Ecto neural progenitor cell (in vitro differentiated cells): ENCODE data around the gene DIO3.

Source experiments
- DNase-seq: peaks from one replicate; pipeline ENCODE4 v3.0.0-alpha.2; 2018; ENCODE audit warnings: low spot score

DIO3 gene

DNA sequence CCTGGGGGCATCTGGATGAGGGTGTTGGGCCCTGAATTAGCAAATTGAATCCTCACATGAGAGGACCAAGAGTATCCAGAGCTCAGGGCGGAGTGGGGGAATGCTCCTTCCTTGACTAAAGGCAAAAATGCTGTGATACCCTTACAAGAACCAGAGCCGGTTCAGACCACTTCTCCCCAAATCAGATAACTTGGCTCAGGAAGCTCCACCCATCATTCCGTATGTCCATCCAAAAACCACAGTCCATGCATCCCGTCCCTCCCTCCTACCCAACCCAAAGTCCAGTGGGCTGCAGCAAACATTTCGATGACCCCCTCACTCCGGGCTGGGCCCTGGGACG, 22.4 kb downstream of the DIO3 start:
- DNase-seq, result no peak

DNA sequence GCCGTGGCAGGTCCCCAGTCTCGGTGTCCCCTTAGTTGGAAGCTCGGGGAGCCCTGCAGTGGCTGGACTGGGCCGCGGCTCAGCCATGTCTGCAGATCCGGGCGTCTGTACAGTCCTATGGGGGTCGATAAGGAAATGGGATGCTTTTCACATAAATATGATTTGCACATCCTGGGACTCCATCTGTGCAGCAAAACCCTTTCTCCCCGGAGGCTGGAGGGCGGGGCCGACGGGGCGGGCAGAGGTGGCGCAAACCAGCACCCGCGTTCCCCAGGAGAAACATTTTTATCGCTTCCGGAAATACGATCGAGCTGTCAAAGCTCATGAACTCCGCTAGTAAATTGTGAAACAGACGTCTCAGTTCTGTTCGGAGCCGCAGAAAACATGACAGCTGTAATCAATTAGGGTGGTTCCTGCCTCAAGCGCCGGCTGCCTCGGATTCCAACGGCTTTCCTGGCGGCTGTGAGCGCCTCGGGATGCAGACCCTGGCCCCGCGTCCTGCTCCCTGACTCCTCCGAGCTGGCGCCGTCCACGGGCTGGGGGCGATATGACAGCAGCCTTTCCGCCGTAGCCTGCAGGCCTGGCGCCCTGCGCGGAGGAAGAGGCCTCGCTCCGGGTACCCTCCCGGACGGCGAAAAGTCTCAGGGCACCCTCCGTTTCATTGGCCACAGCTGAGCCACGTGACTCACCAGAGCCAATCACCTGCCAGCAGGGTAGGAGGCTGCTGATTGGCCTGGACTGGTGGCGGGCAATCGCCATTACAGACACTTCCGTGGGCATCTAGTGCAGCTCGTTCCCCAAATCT, 23.0 kb downstream of the DIO3 start:
- no peak for DNase-seq

DNA sequence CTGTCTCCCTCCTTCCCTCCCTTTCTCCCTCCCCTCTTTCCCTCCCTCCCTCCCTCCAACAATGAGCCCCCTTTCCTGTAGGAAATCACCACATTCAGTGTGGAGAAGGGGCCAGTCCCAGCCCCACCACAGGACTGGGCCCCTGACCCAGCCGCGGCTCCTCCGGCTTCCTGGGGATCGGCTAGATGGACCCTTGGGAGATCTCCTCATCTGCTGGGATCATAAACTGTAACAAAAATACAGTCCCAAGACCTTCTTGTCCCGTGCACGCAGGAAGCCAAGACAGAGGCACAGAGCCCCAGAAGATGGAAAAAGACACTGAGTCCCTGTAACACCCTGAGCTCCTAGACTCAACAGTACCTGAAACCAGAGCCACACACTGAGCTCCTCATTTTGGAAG, 23.9 kb downstream of the DIO3 start:
- no peak for DNase-seq

DNA sequence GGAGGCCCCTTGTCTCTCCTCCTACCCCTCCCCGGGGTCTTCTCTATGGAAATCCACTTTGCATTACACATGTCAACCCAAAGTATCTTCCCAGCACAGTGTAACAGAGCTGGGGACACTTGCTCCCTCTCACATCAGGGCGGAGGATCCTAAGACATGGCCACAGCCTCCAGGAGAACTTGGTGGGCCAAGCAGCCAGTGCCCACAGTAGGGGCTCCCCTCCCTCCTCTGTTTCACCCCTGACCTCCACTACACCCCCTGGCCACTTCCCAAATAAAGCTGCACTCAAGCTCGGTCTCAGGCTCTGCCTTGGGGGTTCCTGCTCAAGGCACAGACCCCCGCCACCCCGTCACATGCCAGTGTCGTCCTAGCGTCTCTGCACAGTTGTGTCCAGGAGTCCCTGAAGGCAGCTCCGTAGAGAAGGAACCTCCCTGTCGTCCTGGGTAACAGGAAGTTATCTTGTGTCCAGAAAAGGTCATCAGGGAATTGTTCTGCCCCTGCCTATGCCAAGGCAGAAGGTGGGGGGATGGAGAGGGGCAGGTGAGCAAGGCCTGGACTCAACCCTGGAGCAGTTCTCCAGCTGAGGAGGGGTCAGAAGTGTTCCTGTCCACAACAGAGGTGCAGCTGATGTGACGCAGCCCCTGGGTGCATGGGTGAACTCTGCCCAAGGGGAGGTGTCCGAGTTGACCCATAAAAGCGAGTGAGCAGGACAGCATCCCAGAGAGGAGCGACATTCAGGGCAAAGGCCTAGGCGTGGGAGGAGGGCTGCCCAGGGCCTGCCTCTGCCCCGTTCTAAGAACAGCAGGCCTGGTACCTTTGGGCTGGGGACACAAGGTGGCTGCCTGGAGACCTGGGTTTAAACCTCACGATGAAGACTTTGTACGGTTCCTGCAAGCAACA, 25.5 kb downstream of the DIO3 start:
- DNase-seq, result no peak

DNA sequence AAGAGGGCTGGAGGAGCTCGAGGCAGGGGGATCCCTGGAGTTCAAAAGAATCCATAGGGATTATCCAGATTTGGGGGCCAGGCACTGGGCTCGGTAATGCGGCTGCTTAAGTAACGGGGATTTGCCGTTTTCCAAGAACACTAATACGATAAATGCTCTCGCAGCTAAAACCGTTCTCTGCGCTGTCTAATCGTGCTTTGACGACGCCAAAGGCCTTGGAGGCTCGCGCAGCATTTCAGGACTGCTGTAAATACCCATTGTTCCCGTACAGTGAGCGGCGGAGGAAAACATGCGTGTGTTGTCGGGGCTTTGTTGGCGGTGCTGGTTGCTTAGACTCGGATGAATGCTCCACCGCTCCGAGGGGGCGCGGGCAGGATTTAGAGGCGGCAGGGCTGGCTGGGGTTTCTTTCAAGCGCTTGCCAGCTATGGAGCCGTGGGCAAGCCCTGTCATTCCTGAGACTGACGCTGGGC, 26.2 kb downstream of the DIO3 start:
- peak; percentile 68 for DNase-seq

DNA sequence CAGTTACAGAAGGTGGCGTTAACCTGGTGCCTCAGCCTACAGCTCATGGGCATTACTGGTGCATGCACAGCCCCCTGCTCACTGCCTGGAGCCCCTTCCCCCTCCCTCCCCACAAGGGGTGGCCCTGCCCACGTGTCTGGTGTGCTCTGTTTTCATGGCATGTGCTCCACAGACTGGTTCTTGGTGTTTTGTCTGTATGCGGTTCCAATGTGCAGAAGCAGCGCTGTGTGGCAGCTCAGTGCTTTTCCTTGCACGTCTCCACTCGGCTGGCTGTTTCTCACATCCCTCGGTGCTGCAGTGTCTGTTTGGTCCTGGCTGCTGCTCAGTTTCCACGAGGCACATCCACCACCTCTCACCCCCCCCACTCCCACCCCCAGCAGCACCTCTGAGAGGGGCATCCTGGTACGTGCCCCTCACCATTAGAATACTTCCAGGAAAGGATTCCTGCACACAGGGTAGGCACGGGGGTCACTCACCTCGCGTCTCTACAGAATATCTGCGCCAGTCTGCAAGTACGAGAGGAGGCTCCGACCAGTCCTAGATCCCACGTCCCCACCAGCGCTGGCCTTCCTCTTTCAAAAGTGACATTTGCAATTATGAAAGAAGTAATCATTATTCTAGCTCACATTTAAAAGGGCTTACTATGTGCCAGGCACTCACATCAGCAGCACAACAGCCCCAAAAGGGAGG, 27.1 kb downstream of the DIO3 start:
- peak; percentile 37 for DNase-seq

DNA sequence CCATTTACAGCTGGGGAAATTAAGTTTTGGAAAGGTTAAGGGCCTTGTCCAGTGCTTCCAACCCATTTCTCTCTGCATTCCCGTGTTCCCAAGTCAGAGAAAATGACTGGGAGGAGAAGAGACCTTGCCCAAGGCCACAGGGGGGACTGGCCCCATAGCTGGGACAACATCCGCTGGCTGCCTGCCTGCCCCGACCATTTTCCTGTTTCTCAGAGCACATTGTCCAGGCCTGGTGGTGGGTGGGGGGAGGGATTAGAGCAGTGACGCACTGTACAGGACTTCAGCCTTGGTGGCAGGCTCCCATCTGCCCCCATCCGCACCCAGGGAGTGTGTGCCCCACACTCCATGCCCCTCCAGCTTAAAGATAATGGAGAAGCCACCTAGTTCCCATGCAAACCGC, 27.7 kb downstream of the DIO3 start:
- peak; percentile 43 for DNase-seq

DNA sequence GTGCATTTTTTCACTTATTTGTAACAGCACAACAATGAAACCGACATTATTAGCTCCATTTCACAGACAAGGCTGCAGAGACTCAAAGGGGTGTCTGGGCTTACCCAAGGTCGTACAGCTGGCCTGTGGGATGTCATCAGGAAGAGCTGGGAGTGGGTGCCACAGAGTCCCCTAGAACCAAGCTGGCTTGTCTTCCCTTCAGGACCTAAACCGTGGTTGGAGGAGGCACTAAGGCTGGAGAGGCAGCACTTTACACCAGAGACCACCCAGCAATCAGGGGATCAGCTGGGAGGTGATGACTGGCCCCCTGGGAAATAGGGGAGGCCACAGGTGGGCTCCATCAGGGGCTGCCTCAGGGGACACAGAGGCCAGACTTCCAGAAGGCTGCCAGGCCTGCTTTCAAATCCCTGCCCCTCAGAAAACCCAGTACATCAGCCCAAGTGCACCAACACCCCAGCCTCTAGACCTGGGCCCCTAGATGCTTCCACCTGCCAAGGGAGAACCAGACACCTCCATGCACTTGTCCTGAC, 28.3 kb downstream of the DIO3 start:
- peak; percentile 36 for DNase-seq

DNA sequence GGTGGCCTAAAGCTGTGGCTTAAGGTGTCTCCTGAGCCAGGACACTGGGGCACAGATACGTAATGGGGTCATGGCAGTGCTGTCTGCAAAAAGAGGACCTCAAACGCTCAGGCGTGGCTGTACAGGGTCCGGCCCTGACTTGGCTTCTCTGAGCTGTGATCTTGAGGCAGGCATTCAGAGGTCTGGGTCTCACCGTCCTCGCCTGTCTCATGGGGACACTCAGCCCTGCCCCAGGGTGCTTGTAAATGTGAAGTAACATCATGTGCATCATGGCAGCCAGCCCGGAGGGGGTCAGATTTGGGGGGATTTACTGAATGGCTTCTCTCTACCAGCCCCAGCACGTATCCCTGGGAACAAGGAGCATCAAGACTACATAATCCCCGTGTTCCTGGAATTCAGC, 28.8 kb downstream of the DIO3 start:
- DNase-seq, result peak; percentile 28

DNA sequence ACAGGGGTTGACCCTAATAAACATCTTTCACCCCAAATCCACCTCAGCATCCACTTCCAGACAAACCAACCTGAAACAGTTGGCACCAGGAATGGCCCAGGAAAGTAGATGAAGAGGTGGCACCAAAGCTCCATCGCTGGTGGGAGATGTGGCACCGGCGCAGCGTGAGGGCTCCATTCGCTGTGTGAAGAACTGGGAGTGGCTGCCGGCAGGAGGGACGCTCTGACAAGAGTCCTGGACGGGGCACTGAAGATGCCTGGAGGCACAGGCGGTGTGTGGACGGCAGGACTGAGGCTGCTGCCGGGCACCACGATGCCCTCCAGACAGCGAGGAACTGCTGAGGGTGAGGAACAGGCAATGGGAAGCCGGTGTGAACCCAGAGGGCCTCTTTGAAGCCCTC, 29.3 kb downstream of the DIO3 start:
- DNase-seq, result peak; percentile 36

DNA sequence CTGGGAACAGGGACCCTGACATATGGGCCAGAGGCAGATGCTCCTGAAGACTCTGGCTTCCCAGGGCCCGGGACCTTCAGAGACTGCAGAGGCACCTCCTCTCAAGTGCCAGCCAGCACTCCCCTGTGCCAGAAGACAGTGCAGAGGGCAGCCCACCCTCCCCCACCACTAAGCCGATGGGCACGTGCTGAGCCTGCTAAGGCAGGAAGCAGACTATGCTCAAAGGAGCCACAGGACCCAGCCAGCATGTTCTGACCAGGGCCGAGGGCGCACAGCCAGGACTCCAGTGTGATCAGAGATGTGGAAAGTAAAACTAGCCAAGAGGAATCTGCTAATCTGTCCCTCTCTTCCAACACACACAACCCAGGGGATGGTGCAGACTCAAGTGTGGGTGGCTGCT, 29.8 kb downstream of the DIO3 start:
- DNase-seq, result peak; percentile 39

DNA sequence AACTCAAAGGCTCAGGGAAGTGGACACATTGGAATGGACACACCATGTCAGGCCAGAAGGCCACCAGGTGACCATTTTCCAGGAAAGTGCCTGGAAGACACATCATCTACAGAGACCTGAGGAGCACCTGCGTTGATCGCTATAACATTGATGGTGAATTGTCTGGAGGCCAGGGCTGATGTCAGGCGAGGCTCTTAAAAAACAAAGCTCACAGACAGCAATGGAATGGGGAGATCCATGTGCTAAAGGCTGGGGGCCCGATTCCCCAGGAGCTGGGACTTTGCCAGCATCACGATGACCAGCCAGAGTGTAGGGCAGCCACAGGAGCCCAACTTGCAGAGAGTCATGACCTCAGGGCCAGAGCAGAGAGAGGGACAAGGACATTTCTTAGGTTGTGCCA, 30.3 kb downstream of the DIO3 start:
- no peak for DNase-seq

DNA sequence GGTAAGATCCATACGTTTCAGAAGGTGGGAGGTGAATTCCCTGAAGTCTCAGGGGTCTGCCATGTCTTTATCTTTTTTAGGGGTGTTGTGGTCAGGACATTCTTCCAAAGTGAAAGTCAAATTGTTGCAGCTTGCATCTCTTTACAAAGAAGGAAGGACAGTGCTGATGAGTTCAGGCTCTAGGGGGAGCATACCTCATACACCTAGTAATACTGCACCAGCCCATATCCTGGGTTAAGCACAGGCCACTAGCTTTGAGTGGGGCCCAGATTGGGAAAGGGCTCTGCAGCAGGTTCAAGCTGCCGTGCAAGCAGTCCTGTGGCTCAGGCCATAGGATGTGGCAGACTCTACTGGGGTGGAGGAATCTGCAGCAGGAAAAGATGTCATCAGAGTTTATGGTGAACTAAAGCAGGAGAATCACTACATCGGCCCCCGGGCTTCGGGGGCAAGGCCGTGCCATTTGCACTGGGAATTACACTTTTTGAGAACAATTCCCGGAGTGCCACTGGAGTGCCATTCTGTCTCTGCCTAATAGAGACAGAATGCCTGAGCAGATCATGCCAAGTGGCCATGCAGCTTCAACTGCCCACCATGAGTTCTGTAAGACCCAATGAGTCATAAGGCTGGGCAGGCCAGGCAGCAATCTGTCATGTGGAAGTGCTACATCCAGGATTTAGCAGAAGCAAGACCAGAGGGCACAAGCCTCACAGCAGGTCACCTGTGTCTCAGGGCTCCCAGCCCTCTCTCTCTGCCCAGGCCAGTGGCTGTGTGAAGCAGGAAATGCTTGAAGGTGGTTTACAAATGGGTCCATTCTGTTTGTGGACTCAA, 32.3 kb downstream of the DIO3 start:
- DNase-seq, result peak; percentile 29

DNA sequence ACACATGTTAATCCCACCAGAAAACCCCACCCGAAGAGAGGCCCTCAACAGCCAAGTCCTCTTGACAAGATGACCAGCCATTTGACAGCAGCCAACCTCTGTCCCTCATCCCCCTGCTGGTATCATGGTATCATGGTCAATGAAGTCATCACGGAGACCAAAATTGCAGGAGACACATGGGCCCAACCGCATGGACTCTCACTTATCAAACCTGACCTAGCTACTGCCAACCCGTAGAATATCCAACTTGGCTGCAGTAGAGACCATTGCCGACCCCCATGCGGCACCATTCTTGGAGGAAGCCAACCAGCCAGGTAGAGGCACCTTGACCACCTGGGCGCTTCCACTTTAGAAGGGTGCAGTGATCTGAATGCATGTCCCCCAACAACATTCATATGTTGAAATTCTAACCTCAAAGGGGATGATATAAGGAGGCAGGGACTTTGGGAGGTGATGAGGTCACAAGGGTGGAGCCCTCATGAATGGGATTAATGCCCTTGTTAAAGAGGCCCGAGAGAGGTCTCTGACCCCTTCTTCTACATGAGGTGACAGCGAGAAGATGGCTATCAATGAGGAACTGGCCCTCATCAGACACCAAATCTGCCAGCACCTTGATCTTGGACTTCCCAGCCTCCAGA, 33.3 kb downstream of the DIO3 start:
- DNase-seq, result no peak

DNA sequence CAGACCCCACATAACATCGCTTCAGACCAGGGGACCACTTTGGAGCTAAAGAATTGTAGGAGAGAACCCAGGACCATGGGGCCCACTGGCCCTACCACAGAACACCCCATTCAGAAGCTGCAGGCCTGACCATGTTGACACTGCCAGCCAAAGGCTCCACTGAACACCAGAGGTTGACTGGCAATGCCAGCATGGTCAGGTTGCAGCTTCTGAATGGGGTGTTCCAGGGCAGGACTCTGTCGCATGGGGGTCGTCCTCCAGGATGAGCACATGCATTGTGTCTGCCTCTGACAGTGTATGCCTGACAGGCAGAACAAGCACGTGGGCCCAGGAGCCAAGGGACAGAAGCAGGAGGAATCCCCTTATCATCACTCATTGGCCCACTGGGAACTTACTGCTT, 34.1 kb downstream of the DIO3 start:
- DNase-seq, result no peak

DNA sequence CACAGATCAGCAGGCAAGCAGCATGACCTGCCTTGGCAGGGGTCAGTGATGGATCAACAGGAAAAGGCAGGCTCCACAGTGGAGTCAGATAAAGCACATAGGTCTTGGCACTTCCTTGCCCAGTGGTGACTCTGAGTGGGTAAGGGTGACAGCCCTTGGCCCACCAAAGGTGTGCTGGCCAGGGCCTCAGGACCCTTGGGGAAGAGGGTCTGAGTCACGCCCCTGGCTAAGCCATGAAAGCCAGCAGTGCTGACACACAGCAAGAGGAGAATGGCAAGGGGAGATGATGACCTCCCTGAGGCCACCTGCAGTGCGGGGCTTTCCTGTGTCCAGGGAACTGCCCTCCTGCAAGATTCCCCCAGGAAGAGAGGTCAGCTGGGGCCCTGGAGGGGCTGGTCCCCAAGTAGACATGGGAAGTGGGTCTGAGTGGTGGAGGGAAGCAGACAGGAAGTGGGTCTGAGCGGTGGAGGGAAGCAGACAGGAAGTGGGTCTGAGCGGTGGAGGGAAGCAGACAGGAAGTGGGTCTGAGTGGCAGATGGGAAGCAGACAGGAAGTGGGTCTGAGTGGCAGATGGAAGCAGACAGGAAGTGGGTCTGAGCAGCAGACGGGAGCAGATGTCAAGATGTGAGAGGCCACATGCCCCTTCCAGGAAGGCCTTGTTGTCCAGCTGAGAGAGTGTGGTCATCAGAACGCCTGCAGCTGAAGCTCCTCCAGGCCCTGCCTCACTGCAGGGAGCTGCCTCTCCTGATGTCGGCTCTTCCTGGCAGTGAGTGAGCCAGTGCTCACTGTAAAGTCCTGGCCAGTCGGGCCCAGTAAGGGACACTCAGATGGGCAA, 34.8 kb downstream of the DIO3 start:
- DNase-seq, result no peak

DNA sequence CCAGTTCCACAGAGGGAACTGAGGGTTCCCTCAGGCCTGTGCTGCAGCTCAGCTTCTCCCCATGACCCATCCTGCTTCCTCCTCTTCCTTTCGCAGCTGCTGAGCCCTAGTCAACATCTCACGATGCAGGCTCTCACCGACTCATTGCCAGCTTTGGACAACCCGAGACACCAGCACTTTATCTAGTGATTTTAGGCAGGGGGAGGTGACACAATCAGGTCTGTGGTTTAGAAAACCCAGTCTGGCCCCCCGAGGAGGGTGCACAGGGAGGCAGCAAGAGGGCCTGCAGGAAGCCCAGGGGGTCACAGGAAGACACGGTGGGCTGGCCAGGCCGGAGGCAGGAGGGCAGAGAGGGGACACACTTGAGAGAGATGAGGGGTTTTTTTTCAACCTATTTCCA, 35.4 kb downstream of the DIO3 start:
- no peak for DNase-seq

DNA sequence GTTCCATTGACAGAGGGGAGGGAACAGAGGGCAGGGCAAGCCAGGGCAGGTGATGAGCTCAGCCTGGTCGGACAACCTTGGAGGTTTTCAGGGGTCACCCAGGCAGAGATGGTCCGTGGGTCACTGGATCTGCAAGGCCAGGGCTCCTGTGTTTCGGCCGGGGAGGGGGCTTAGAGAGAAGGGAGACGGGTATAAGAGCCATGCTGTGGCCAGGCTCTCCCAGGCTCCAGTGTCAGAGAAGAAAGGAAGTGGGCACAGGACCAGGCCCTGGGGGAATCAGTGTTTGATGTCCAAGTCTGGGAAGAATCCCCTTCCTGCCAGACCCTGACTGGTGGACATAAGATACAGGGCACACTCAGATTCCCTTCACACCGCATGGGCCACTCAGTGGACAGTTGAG, 36.9 kb downstream of the DIO3 start:
- no peak for DNase-seq

DNA sequence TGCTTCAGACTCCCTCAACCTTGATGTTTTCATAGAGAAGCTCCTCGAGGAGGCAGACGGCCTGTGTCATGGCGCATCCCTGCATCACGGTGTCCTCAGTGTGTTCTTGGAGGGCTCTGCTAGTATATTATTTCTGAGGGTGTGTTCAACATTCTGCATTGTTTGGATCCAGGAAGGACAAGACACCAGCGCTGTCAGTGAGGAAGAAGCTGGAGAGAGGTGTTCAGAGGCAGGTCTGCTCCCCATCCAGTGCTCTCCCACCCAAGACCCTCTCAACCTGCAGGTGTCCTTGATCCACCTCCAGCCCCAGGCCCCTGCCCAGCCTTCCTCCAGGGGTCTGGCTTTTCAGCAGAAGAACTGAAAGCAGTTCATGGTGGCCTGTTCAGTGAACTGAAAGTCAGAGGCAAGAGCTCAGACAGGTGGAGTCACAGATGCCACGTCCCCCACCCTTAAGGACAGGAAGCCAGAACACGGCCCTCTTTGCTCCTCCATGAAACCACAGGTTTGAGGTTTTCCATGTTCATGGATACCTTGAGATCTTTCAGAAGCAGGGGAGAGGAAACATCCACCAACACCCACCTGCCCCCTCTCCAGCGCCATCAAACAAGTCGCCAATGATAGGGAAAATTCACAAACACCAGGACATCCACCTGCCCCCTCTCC, 37.4 kb downstream of the DIO3 start:
- DNase-seq, result no peak
